ENCODE results near the gene C1orf122.

DNA sequence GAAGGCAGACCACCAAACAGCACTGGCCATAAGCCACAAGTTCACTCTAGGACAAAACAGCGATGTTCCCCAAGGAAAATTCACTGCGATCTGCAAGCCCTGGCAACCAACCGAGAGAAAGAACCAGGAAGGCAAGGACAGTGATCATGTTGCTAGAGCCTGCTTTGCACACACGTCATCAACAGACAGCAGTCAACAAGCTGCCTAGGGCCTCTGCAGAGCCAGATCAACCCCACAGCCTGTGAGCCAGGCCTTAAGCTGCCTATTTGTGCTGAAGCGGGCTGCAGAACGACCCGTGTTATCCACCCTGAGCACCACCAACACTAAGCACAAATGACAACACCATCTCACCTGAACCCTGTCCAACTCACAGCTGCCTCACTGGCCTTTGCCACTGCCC is 6.7 kb downstream of the C1orf122 start:
- TF ChIP-seq, protein P1, sequence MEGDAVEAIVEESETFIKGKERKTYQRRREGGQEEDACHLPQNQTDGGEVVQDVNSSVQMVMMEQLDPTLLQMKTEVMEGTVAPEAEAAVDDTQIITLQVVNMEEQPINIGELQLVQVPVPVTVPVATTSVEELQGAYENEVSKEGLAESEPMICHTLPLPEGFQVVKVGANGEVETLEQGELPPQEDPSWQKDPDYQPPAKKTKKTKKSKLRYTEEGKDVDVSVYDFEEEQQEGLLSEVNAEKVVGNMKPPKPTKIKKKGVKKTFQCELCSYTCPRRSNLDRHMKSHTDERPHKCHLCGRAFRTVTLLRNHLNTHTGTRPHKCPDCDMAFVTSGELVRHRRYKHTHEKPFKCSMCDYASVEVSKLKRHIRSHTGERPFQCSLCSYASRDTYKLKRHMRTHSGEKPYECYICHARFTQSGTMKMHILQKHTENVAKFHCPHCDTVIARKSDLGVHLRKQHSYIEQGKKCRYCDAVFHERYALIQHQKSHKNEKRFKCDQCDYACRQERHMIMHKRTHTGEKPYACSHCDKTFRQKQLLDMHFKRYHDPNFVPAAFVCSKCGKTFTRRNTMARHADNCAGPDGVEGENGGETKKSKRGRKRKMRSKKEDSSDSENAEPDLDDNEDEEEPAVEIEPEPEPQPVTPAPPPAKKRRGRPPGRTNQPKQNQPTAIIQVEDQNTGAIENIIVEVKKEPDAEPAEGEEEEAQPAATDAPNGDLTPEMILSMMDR (conservative IDR thresholded peaks at IDR 0.05; ENCODE audit: low read length): no peak
- no peak for TF ChIP-seq EZH2phosphoT487 (IDR thresholded peaks at IDR 0.05; ENCODE audit: borderline replicate concordance, low read depth, low read length)

All from OCI-LY7 (cell line).